ENCODE data around the gene RAB6A.
A peak's percentile ranks its signal among the peaks of the same experiment; 100 is the strongest.
"Not testable (repeated sequence)": the region's sequence is repeated elsewhere in the genome, so short reads cannot be mapped to it uniquely, and the experiment has no call there.

Gene RAB6A

DNA sequence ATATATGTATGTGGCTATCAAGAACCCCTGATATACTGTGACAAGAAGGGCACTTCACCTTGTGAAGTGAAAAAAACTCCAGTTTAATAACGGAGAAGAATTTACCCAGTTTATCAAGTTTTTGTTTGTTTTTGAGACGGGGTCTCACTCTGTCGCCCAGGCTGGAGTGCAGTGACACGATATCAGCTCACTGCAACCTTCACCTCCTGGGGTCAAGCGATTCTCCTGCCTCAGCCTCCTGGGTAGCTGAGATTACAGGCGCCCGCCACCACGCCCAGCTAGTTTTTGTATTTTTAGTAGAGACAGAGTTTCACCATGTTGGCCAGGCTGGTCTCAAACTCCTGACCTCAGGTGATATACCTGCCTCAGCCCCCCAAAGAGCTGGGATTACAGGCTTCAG lies 26.9 kb downstream of the RAB6A start:
- in situ Hi-C loops (cut with MboI; ENCODE audit: low pct_unique_long_range_greater_than_20kb, low sequenced_read_pairs) = not testable (repeated sequence)

DNA sequence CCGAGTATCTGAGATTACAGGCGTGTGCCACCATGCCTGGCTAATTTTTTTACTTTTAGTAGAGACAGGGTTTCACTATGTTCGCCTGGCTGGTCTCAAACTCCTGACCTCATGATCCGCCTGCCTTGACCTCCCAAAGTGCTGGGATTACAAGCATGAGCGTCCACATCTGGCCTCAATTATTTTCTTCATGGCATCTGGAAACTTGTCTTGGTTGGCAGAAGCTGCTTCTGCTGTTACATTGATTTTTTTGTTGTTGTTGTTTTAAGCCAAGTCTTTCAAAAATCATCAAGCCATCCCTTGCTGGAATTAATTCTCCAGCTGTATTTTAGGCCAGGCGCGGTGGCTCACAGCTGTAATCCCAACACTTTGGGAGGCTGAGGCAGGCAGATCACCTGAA lies 27.9 kb downstream of the RAB6A start:
- DNase-seq; in situ Hi-C loops (cut with MboI; ENCODE audit: low pct_unique_long_range_greater_than_20kb, low sequenced_read_pairs): not testable (repeated sequence)

More for the DNA sequence above, 26.9 kb downstream of the RAB6A start:
- DNase-seq = not testable (repeated sequence)

DNA sequence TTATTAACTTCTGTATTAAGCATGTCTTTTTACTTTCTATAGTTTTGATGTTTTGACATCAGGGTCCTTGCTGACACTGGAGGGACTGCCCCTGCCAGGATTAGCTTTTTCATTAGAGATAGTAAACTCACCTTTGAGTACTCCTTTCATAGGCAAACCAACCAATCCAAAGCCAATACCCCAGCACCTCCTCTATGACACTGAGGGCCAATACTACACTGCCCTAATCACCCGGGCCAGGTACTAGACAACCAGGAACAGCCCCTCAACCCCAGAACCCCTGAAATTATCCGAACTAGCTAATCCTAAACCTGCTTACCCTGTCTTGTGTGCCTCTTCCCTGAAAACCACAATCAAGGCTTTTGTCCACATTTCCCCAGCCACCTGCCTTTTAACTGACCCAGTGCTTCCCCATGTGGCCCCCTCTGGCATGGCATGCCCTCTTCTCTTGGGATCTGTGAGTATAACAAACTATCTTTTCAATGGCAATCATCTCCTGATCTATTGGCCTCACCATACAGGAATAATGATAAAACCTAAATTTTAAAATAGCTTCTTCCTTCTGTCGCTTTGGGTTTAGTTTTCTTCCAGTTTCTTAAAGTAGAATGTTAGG lies 31.2 kb downstream of the RAB6A start:
- in situ Hi-C loops (cut with MboI; ENCODE audit: low pct_unique_long_range_greater_than_20kb, low sequenced_read_pairs) = no loop called here

DNA sequence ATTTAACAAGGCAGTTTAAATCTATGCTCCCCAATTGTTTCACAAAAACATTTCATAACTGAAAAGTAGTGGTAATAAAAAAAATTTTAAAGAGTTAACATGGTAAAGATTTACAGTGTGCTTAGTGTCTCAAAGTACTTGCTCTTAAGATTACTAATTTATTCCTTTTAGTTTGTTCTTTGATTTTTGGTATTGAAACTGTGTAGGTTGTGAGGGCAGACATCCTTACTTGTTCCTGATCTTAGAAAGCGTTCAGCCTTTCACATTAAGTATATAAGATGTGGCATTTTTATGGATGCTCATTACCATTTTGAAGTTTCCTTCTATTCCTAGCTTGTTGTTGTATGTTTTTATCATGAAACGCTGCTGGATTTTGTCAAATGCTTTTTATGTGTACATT lies 32.9 kb downstream of the RAB6A start:
- in situ Hi-C loops (cut with MboI; ENCODE audit: low pct_unique_long_range_greater_than_20kb, low sequenced_read_pairs) = no loop called here

More for the DNA sequence above, 31.2 kb downstream of the RAB6A start:
- peak; percentile 38 for DNase-seq

DNA sequence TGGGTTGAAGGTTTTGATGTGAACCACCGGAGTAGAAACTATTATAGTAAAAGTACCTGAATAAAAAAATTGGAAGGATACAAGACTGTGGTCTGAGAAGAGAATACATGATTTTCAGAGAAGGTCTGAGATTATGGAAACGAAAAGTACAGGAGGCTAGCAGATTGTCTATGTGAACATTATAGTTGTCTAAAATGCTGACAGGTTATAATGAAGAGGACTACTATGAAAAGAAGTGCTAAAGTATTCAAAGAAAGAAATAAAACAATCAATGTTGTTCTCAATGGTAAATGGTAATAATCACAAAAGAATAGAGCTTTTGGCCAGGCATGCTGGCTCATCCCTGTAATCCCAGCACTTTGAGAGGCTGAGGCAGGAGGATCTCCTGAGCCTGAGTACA lies 34.0 kb downstream of the RAB6A start:
- in situ Hi-C loops (cut with MboI; ENCODE audit: low pct_unique_long_range_greater_than_20kb, low sequenced_read_pairs) = no loop called here

More for the DNA sequence above, 32.9 kb downstream of the RAB6A start:
- DNase-seq = no peak

DNA sequence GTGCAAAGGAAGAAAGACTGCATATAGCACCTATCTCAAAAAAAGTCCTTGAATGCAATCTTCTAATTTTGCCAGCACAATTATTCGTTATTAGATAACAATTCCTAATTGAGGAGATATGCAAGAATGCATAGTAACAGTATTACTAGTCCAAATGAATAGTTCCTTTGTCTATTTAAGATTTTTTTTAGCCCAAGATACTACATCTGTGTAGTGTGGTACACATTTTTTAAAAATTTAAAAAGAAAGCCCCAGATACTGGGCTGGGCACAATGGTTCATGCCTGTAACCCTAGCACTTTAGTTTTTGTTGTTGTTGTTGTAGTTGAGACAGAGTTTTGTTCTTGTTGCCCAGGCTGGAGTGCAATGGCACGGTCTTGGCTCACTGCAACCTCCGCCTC lies 43.7 kb downstream of the RAB6A start:
- no peak for DNase-seq
- in situ Hi-C loops (cut with MboI; ENCODE audit: low pct_unique_long_range_greater_than_20kb, low sequenced_read_pairs) = no loop called here

More for the DNA sequence above, 34.0 kb downstream of the RAB6A start:
- no peak for DNase-seq

DNA sequence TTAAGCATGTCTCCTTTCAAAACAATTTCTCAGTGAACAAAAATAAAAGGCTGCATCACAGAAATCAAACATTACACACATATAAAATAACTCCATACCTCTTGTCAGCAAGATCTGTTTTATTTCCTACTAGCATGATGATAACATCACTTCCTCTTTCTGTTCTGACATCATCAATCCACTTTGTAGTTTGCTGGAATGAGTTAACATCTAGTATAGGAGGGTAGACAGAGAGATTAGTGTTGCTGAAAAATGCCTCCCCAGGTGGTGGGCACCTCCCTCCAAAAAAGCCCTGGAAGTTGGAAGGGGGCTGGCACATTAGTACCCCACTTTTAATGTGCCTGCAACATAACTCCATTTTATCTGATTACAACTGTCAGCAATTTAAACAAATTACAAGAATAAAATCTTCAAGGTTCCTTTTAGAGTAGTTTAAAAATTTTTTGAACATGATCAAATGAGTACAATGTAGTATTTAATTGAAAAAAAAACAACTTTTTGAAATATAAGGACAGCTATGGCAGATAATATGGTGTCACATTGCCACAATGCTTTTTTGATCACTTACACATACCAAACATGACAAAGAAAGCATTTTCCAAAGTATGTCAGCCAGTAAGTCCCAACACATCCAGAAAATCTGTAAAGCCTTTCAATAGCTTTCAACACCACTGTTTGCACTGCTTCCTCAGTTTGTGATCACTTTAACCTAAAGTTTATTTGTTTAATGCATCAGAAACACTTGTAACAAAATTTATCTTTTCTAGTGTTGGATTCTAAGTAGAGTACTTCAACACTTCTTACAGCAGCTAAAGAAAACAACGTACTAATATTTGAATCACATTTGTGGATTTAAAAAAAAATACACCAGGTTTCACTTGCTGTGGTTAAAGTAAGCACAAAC lies 44.5 kb downstream of the RAB6A start:
- in situ Hi-C loops (cut with MboI; ENCODE audit: low pct_unique_long_range_greater_than_20kb, low sequenced_read_pairs) = no loop called here
- DNase-seq = peak; percentile 62

DNA sequence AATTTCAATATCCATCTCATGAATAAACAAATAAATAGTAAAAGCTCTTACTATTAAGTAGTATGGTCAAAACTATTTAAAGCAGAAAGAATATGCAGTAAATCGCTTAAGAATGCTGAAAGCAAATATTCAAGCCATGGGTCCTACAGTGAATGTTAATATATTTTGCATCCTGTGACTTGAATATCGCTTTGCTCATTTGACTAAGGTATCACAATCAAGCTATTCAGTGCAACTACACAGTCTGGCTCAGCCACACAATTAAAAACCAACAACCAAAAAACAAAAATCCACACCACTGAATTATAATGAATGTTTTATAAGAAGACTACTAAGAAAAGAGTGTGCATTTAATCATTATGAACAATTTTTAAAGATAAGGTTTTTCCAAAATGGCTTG lies 45.3 kb downstream of the RAB6A start:
- DNase-seq = no peak
- in situ Hi-C loops (cut with MboI; ENCODE audit: low pct_unique_long_range_greater_than_20kb, low sequenced_read_pairs) = no loop called here

DNA sequence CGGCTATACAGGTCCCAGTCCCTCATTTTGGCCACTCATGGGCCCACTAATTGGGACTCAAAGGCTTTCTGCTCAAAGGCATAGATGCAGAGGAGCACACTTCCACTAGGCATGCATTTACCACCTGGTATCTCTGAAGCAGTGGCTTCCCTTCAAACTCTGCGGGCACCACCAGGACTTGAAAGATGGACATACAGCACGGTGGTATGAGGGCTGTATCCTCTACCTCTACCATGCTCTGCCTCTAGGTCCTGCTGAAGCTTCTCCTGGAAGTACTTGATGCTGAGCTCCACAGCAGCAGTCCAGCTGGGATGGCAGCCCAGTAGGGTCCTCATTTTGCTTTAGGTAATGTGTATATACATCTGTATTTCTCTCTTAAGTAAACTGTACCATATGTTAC lies 49.9 kb downstream of the RAB6A start:
- in situ Hi-C loops (cut with MboI; ENCODE audit: low pct_unique_long_range_greater_than_20kb, low sequenced_read_pairs) = no loop called here
- no peak for DNase-seq

DNA sequence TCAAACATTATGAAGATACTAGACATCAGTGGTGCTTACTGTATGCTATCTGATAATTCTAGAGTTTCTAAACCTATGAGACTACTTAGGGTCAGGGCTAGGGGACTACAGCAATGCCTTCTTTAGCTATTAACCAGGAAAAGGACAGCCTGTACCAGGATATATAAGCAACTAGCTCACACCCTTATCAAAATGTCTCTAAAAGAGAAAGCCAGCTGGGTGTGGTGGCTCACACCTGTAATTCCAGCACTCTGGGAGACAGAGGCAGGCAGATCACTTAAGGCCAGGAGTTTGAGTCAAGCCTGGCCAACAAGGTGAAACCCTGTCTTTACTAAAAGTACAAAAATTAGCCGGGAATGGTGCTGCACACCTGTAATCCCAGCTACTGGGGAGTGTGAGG lies 55.8 kb downstream of the RAB6A start:
- in situ Hi-C loops (cut with MboI; ENCODE audit: low pct_unique_long_range_greater_than_20kb, low sequenced_read_pairs) = no loop called here

DNA sequence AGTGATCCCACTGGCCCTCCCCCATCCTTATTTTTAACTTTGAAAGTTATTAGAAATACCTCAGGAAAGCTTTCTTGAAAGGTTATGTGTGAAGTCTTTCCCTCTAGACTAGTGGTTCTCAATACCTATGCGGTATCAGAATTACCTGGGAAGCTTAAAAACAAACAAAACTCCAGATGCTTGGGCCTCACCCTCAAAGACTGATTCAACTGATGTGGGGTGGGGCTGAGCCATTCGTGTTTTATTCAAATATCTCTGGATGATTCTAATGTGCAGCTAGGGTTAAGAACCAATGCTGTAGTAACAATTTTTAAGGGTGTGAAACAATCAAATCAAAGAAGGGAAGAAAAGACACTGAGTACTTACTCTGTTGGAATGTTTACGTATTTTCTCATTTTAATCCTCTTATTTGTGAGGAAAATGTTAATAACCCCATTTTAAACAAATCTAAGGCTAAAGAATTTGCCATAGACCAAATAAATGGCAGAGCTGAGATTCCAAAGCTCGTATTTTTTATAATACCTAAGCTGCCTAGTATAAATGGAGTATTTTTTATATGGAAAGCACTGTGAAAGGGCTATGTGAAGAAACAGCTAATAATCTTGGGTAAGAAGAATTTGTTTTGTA lies 66.9 kb downstream of the RAB6A start:
- DNase-seq = no peak
- in situ Hi-C loops (cut with MboI; ENCODE audit: low pct_unique_long_range_greater_than_20kb, low sequenced_read_pairs) = no loop called here

More for the DNA sequence above, 55.8 kb downstream of the RAB6A start:
- DNase-seq = no peak

DNA sequence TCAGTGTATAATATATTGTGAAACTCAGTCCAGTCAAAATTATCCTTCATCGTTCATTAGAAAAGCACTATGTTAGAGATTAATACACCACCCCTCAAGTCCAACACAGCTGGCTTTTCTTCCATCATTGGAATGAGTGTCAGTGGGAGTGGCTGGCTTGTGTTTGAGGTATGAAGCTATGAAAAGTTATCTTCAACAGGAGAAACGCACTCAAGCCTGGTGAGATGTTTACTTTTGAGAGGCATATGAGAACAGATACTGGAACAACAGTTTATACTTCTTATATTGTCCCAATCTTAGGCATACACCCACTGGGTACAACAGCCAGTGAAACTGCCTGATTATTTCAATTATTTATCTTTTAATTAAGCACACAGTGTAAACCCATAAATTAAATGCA lies 80.2 kb downstream of the RAB6A start:
- in situ Hi-C loops (cut with MboI; ENCODE audit: low pct_unique_long_range_greater_than_20kb, low sequenced_read_pairs) = no loop called here
- no peak for DNase-seq

DNA sequence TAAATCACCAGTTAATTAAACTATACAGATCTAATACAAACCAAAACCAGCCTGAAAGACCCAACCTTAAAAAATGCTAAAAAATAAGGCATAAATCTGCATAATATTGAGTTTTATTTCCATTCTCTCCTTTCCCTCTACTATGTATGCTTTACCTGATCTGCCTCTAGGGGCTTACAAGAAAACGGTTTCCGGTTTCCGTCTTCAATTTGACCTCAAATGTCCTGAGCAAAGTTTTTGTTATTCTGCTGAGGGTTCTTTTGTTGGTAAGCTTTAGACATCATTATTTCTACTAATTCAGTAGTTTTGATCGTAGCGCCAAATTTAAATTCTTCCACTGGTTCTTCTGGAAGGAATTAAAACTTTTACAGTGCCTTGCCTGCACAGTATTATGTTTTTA lies 84.3 kb downstream of the RAB6A start:
- DNase-seq; in situ Hi-C loops (cut with MboI; ENCODE audit: low pct_unique_long_range_greater_than_20kb, low sequenced_read_pairs): not testable (repeated sequence)

DNA sequence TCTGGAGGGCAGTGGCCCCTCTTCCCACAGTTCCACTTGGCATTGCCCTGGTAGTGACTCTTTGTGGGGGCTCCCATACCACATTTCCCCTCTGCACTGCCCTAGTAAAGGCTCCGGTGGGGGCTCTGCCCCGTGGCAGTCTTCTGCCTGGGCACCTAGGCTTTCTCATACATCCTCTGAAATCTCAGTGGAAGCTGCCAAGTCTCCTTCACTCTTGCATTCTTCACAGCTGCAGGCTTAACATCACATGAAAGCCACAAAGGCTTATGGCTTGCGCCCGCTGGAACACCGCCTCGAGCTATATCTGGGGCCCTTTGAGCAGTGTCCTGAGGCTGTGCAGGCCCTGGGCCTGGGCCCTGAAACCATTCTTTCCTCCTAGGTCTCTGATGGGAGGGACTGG lies 89.2 kb downstream of the RAB6A start:
- in situ Hi-C loops (cut with MboI; ENCODE audit: low pct_unique_long_range_greater_than_20kb, low sequenced_read_pairs) = loop anchor here (25.0 kb wide), 1 partner anchor 259 kb away; no protein-coding TSS in a partner anchor
- no peak for DNase-seq

DNA sequence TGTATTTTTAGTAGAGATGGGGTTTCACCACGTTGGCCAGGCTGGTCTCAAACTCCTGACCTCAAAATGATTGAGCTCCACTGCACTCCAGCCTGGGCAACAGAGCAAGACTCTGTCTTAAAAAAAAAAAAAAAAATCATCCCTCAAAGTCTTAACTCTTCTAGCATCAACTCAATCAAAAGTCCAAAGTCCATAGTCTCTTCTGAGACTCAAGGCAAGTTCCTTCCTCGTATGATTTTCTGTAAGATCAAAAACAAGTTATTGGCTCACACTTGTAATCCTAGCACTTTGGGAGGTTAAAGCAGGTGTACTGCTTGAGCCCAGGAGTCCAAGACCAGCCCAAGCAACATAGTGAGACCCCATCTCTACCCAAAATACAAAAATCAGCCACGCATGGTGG lies 90.1 kb downstream of the RAB6A start:
- no peak for DNase-seq
- in situ Hi-C loops (cut with MboI; ENCODE audit: low pct_unique_long_range_greater_than_20kb, low sequenced_read_pairs) = loop anchor here (25.0 kb wide), 1 partner anchor 259 kb away; no protein-coding TSS in a partner anchor

DNA sequence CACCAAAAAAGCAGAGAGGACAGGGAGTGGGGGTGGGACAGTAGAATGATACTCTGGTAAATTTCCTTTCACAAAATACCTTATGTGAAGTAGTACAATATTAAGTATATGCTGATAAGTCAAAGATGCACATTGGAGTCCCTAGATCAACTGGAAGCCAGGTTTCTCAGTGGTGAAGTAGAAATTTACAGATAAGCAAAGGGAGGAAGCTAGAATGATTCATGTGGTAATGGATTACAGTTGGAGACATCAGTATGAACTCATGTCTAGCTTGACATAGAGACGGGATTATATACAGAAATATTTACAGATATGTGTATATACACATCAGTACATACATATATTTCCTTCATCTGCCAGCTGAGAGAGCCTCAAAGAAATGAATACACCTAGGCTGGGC lies 93.0 kb downstream of the RAB6A start:
- in situ Hi-C loops (cut with MboI; ENCODE audit: low pct_unique_long_range_greater_than_20kb, low sequenced_read_pairs) = loop anchor here (25.0 kb wide), 1 partner anchor 256 kb away; no protein-coding TSS in a partner anchor

DNA sequence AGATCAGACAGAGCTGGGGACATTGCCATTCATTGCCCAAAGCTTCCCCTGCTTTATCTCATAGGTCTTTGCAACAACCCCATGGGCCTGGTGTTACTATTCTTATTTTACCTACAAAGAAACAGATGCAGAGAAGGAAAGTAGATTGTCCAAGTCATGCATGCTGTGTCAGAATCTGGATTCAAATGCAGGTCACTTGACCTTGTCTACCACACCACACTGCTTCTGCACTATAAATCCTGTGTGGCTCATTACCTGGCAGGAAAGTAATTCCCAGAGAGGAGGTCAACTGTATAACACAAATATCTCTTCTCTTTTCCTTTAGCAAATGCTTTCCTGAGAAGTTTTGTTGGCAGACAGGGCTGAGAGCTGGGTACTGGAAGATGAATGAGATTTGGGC lies 96.0 kb downstream of the RAB6A start:
- DNase-seq = no peak
- in situ Hi-C loops (cut with MboI; ENCODE audit: low pct_unique_long_range_greater_than_20kb, low sequenced_read_pairs) = loop anchor here (25.0 kb wide), 1 partner anchor 253 kb away; no protein-coding TSS in a partner anchor

More for the DNA sequence above, 93.0 kb downstream of the RAB6A start:
- no peak for DNase-seq

DNA sequence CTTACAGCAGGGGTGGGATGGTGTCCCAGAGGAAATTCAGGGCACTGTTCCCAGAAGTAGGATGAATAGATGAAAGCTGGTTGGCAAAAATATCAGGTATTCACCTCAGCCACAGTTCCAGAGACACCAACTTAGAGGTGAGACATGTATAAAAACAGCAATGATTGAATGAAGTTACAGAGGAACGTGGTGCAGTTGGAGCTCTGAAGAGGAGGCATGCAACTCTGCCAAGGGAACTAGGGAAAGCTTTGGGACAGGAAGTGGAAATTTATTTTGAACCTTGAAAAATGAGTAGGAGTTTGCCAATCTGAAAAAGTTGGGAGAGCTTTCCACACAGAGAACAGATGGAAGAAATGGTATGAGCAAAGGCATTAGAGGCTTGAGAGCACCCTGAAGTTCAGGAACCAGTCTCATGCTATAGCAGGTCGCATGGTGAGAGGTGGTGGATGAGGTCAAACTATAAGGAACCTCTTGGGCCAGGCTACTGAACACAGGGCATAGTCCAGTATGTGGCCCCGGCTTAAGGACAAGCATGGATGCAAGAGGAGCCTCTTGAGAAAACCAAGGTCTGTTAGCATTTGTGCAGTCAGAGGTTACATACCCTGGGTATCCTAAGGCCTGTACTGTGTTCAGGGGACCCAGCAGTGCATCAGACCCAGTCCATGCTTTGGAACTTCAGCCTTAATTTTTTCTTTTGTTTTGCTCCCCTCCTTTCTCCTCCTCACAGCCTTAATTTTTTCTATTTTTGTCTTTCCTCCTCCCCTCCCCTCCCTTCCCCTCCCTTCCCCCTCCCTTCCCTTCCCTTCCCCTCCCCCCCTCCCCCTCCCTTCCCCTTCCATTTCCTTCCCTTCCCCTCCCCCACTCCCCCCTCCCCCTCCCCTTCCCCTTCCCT lies 97.0 kb downstream of the RAB6A start:
- DNase-seq = no peak
- in situ Hi-C loops (cut with MboI; ENCODE audit: low pct_unique_long_range_greater_than_20kb, low sequenced_read_pairs) = loop anchor here (25.0 kb wide), 1 partner anchor 252 kb away; no protein-coding TSS in a partner anchor

Measured in KBM-7 (cell line).